LNCaP clone FGC (cell line): Measurements from ENCODE around the gene SLC39A11.

Source experiments
- DNase-seq: peaks from one replicate; pipeline ENCODE4 v3.0.0-alpha.2; 2011; ENCODE audit warnings: low read depth
- H3K4me3 ChIP-seq: 2 replicates; pipeline ENCODE4 v1.5.1; 2011; ENCODE audit warnings: mild to moderate bottlenecking, low read depth, low read length, control low read depth
- CTCF ChIP-seq: IDR thresholded peaks from 2 replicates; pipeline ENCODE4 v1.5.1; 2012; ENCODE audit warnings: mild to moderate bottlenecking; ENCODE audit not compliant: control insufficient read depth, insufficient read depth; ENCODE audit errors: extremely low read depth

Gene SLC39A11

GRCh38 chr17:72616447-72616846 lies 476.0 kb downstream of the SLC39A11 start:
- no peak for TF ChIP-seq CTCF
- H3K4me3 ChIP-seq, result no peak overlapping the region
- DNase-seq, result no peak

- no peak for DNase-seq
- H3K4me3 ChIP-seq, result no peak overlapping the region
- TF ChIP-seq CTCF, result no peak
Observed at GRCh38 chr17:72615627-72615991, 476.9 kb downstream of the SLC39A11 start.

DNA sequence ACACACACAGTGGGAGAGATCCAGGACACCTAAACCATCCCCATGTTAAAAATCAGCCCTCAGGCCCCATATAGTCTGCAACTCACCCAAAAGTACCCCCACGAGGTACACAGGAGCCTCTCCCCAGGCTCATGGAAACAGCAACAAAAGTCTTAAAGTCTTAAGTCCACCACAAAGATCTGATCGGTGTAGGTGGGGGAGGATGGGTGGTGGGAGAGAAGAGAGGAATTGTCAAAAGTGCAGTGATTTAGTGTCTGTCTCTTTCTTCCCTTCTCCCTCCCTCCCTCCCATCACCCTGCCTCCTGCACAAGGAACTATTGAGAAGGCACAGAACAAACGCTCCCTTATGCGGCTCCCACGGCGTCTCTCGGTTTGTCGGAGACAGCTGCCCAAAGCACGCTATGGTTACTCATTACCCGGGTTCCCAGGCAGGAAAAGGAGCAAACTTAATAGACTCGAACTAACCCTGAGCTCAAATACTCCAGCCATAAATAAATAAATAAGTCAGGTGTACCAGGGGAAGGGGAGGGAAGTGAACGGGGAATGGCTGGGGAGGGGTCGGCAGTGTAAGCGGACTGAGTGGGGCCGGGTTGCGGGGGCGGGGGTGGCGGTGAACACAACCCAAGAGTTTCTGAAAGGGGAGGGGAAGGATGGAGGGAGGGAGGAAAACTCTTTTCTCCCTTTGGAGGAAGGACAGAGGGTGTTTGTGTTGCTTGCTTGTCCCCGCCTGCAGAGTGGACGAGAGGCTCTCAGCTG lies 477.4 kb downstream of the SLC39A11 start:
- H3K4me3 ChIP-seq, result no peak overlapping the region
- DNase-seq, result no peak
- no peak for TF ChIP-seq CTCF

GRCh38 chr17:72614476-72614870 lies 478.0 kb downstream of the SLC39A11 start:
- no peak overlapping the region for H3K4me3 ChIP-seq
- no peak for TF ChIP-seq CTCF
- peak; percentile 86 for DNase-seq

DNA sequence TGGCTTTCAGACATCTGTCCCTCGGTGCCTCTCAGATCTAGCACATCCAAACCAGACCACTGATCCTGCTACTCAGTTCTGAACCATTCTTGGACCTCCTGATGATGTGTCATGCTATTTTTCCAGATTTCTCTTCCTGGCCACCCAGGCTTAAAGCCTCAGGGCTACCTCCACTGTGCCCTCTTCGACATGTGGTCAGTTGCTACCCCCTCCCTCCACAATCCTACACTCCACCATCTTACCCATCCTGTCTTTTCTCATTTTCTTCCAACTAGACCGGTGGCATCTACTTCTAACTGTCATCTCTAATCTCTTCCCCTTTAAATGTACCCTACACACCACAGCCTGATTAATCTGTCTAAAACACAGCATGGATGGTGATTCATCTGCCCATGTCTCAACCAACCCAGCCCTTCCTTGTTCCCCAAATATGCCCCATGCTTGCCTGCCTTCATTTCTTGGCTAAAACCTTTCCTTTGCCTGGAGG lies 478.6 kb downstream of the SLC39A11 start:
- no peak overlapping the region for H3K4me3 ChIP-seq
- no peak for DNase-seq
- TF ChIP-seq CTCF, result no peak

DNA sequence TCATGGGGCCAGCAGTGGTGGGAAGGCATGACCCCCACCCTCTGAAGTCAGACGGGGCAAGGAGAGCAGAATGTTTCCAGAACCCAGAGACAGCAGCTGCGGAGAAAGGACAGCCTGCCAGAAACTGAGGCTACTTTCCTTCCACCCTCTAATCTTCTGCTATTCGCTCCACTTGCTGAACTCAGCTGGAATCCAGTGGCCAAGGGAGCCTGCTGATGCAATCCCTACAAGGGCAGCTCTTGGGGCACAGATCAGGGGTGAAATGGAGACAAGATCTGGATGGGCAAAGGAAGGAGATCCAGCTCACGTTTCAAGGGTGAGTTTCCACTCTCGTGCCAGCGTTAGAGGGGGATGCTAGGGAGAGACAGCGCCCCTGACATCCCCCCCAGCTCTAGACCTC lies 479.1 kb downstream of the SLC39A11 start:
- no peak for TF ChIP-seq CTCF
- no peak for DNase-seq
- no peak overlapping the region for H3K4me3 ChIP-seq

DNA sequence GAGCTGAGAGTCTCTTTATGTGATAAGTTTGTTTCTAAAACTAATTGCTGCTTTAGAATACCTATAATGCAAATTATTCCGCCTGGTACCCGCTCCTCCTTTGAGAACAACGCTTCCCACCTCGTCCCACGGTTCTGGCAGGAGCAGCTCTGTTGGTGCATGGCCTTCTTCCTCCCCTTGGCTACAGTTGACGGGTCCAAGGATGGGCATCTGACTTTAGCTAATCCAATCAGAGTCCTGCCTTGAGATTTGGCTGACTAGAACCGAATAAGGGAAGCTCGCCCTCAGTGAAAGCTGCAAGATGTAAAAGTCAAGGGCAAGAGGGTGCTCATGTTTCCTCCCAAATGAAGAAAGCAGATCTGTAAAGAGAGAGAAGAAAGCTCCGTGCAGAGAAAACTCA lies 481.3 kb downstream of the SLC39A11 start:
- TF ChIP-seq CTCF, result no peak
- no peak for DNase-seq
- no peak overlapping the region for H3K4me3 ChIP-seq
